H1 (cell line): Measurements from ENCODE around the gene FAM131C. TPM values are rescaled to one million over a fixed set of nuclear protein-coding genes. Genes with fewer than 3 reads are reported as not detected.

Source experiments
- CTCF ChIA-PET: fragments of 300-600 bp; sonication (Branson Sonifier 250); formaldehyde crosslinking; loops from one replicate; lab custom pipeline; 2021; ENCODE audit not compliant: partially characterized antibody; lab: Charles Lee
- POLR2A ChIA-PET: fragments of 300-600 bp; sonication (Branson Sonifier 250); formaldehyde crosslinking; loops from one replicate; lab custom pipeline; 2021; ENCODE audit warnings: inconsistent platforms; ENCODE audit not compliant: partially characterized antibody; lab: Charles Lee
- DNase-seq, 2 experiments: peaks; one replicate each; pipeline versions ENCODE4 v3.0.0 to v3.0.0-alpha.2; 2010 to 2022; ENCODE audit warnings: low spot score in 2 of 2, low read depth in 1 of 2, mixed read lengths in 1 of 2
- FAIRE-seq: peaks from 2 replicates; lab custom pipeline; 2011; peaks lifted over from hg19 to GRCh38; lab: Jason Lieb, UNC
- H2AFZ ChIP-seq: 2 replicates; pipeline ENCODE4 v1.8.1; 2012; ENCODE audit warnings: low read length, inconsistent platforms
- H2AK5ac ChIP-seq: 2 replicates; pipeline ENCODE4 v1.6.1; 2013; ENCODE audit warnings: low read depth, low read length
- H2BK120ac ChIP-seq: replicated peaks from 2 replicates; pipeline ENCODE3; 2013; ENCODE audit warnings: low read depth, low read length, inconsistent platforms
- H2BK12ac ChIP-seq: 2 replicates; pipeline ENCODE4 v1.6.1; 2013; ENCODE audit warnings: low read depth, low read length
- H2BK15ac ChIP-seq: 2 replicates; pipeline ENCODE4 v1.6.1; 2013; ENCODE audit warnings: low read length
- H2BK20ac ChIP-seq: 2 replicates; pipeline ENCODE4 v1.6.1; 2013; ENCODE audit warnings: low read length
- H2BK5ac ChIP-seq: 2 replicates; pipeline ENCODE4 v1.6.1; 2013; ENCODE audit warnings: low read depth, low read length
- H3K14ac ChIP-seq: 2 replicates; pipeline ENCODE4 v1.6.1; 2013; ENCODE audit warnings: inconsistent platforms; ENCODE audit not compliant: insufficient read length
- H3K18ac ChIP-seq: 2 replicates; pipeline ENCODE4 v1.6.1; 2013; ENCODE audit warnings: low read length; ENCODE audit errors: extremely low read depth
- H3K23ac ChIP-seq: 2 replicates; pipeline ENCODE4 v1.6.1; 2013; ENCODE audit warnings: inconsistent platforms; ENCODE audit not compliant: insufficient read length
- H3K23me2 ChIP-seq: 2 replicates; pipeline ENCODE4 v1.6.1; 2013; ENCODE audit warnings: low read depth, low read length
- H3K27ac ChIP-seq: 2 replicates; pipeline ENCODE4 v1.6.1; 2011; ENCODE audit warnings: low read depth, low read length, inconsistent platforms
- H3K27me3 ChIP-seq, 4 experiments: replicated peaks in 1 of 4; 1 replicate in 1 of 4; 2 replicates in 3 of 4; pipeline versions ENCODE4 v1.6.1 to v1.8.1; 2011 to 2013; ENCODE audit warnings: low read length in 3 of 4, mild to moderate bottlenecking in 3 of 4, inconsistent platforms in 2 of 4, mixed read lengths in 2 of 4, moderate library complexity in 1 of 4; ENCODE audit not compliant: control insufficient read depth in 3 of 4, insufficient read depth in 3 of 4; ENCODE audit errors: extremely low read depth in 1 of 4
- H3K36me3 ChIP-seq, 4 experiments: 2 replicates each; pipeline versions ENCODE4 v1.6.1 to v1.8.1; 2011 to 2013; ENCODE audit warnings: mild to moderate bottlenecking in 4 of 4, low read length in 3 of 4, moderate library complexity in 2 of 4, control low read depth in 1 of 4, inconsistent platforms in 1 of 4; ENCODE audit not compliant: insufficient read depth in 4 of 4, control insufficient read depth in 2 of 4
- H3K4ac ChIP-seq: replicated peaks from 2 replicates; pipeline ENCODE3; 2013; ENCODE audit warnings: low read length, low read depth, mixed read lengths, inconsistent platforms; ENCODE audit not compliant: insufficient read length
- H3K4me1 ChIP-seq, 4 experiments: replicated peaks in 1 of 4; 1 replicate in 1 of 4; 2 replicates in 3 of 4; pipeline versions ENCODE4 v1.6.1 to v1.8.1; 2011 to 2013; ENCODE audit warnings: low read length in 3 of 4, inconsistent platforms in 2 of 4, mixed read lengths in 1 of 4; ENCODE audit not compliant: insufficient read depth in 4 of 4, control insufficient read depth in 3 of 4
- H3K4me2 ChIP-seq, 2 experiments: 2 replicates each; pipeline versions ENCODE4 v1.6.1 to v1.8.1; 2011 to 2013; ENCODE audit warnings: low read depth in 2 of 2, low read length in 2 of 2, control low read depth in 1 of 2, inconsistent platforms in 1 of 2, mild to moderate bottlenecking in 1 of 2; ENCODE audit not compliant: insufficient read depth in 1 of 2
- H3K4me3 ChIP-seq, 4 experiments: fragments of 200-600, 300-600 bp in 1 of 4; sonication (generic), shearing (Covaris generic), sonication (Bioruptor Twin) in 1 of 4; 2 replicates each; pipeline versions ENCODE4 v1.5.1 to v1.8.1; 2011 to 2016; ENCODE audit warnings: low read length in 4 of 4, low read depth in 3 of 4, control low read depth in 2 of 4, inconsistent platforms in 2 of 4, mild to moderate bottlenecking in 2 of 4, mixed read lengths in 1 of 4, moderate library complexity in 1 of 4; ENCODE audit not compliant: insufficient read depth in 2 of 4; ENCODE audit errors: extremely low read depth in 1 of 4
- H3K56ac ChIP-seq: replicated peaks from 2 replicates; pipeline ENCODE3; 2013; ENCODE audit warnings: low read depth, mild to moderate bottlenecking, mixed read lengths, low read length, inconsistent platforms; ENCODE audit not compliant: insufficient read length
- H3K79me1 ChIP-seq: 2 replicates; pipeline ENCODE4 v1.6.1; 2013; ENCODE audit warnings: low read depth, low read length, control low read depth
- H3K79me2 ChIP-seq, 2 experiments: 2 replicates each; pipeline versions ENCODE4 v1.6.1 to v1.8.1; 2012 to 2013; ENCODE audit warnings: low read length in 2 of 2, mild to moderate bottlenecking in 2 of 2, inconsistent platforms in 1 of 2; ENCODE audit not compliant: insufficient read depth in 2 of 2, control insufficient read depth in 1 of 2
- H3K9ac ChIP-seq, 4 experiments: replicated peaks in 1 of 4; 1 replicate in 1 of 4; 2 replicates in 3 of 4; pipeline versions ENCODE4 v1.6.1 to v1.8.1; 2011 to 2013; ENCODE audit warnings: low read depth in 3 of 4, low read length in 3 of 4, control low read depth in 2 of 4, mild to moderate bottlenecking in 2 of 4, moderate library complexity in 2 of 4, inconsistent platforms in 1 of 4; ENCODE audit errors: extremely low read depth in 1 of 4
- H3K9me3 ChIP-seq, 2 experiments: 2 replicates each; pipeline versions ENCODE4 v1.6.1 to v1.8.1; 2012 to 2013; ENCODE audit warnings: mild to moderate bottlenecking in 2 of 2, moderate library complexity in 2 of 2, control low read depth in 1 of 2, inconsistent platforms in 1 of 2, low read depth in 1 of 2, low read length in 1 of 2, mixed read lengths in 1 of 2; ENCODE audit not compliant: insufficient read depth in 2 of 2
- H4K20me1 ChIP-seq, 2 experiments: replicated peaks in 1 of 2; 2 replicates each; pipeline versions ENCODE3 to v1.8.1; 2011 to 2013; ENCODE audit warnings: inconsistent platforms in 2 of 2, low read length in 2 of 2, mild to moderate bottlenecking in 1 of 2; ENCODE audit not compliant: insufficient read depth in 2 of 2, control insufficient read depth in 1 of 2
- H4K5ac ChIP-seq: 2 replicates; pipeline ENCODE4 v1.6.1; 2013; ENCODE audit warnings: low read length, low read depth, mixed read lengths, inconsistent platforms; ENCODE audit not compliant: insufficient read length
- H4K8ac ChIP-seq: 2 replicates; pipeline ENCODE4 v1.8.0; 2013; ENCODE audit warnings: mild to moderate bottlenecking, moderate library complexity, low read length, inconsistent platforms; ENCODE audit not compliant: insufficient read depth; ENCODE audit errors: extremely low read depth
- H4K91ac ChIP-seq: replicated peaks from 2 replicates; pipeline ENCODE3; 2013; ENCODE audit warnings: low read length, mixed read lengths, inconsistent platforms; ENCODE audit not compliant: insufficient read length
- BACH1 ChIP-seq: IDR thresholded peaks from 2 replicates; pipeline ENCODE4 v1.6.1; 2012; ENCODE audit warnings: low read length, improper control_type of control experiment
- JUN ChIP-seq: IDR thresholded peaks from 2 replicates; pipeline ENCODE4 v1.6.1; 2011; ENCODE audit warnings: low read depth, mild to moderate bottlenecking, improper control_type of control experiment, low read length
- WGBS, 2 experiments: shearing (Covaris generic) in 1 of 2; methylation state at CpG; one replicate each; pipeline versions ENCODE4 v1.1.6 to v1.1.7; 2013 to 2015; ENCODE audit warnings: low lambda C conversion rate in 2 of 2, mixed read lengths in 2 of 2, inconsistent platforms in 1 of 2, low coverage in 1 of 2, missing lambda C conversion rate in 1 of 2; ENCODE audit not compliant: insufficient replicate concordance in 2 of 2, insufficient coverage in 1 of 2, insufficient read length in 1 of 2; ENCODE audit errors: extremely low coverage in 1 of 2, missing lambda C conversion rate in 1 of 2; 5-methylcytosine and 5-hydroxymethylcytosine counted together
- polyA plus RNA-seq, 7 experiments: library from polyadenylated mRNA; depleted of rRNA in 3 of 7; stranded (reverse) in 5 of 7; unstranded in 2 of 7; fragments of >200 nt in 5 of 7; fragments of 200-250 nt in 2 of 7; gene quantifications; 1 replicate in 5 of 7; 2 replicates in 1 of 7; 4 replicates in 1 of 7; pipeline versions ENCODE4 v1.2.1 to v1.2.3, GENCODE V29; 2011 to 2013; ENCODE audit warnings: missing spikeins in 2 of 7, mixed read lengths in 2 of 7
- total RNA-seq: library from RNA; stranded (reverse); fragmentation: NEBNext Ultra II Directional; extraction: Animal tissue kit (Norgen Biotek cat#: 25700); gene quantifications from 2 replicates; pipeline ENCODE4 v1.2.1, GENCODE V29; 2021

Gene FAM131C
- total and polyA plus RNA-seq, 2 of the 8 experiments (the other 6 are each of a cell fraction or from before 2014, with no cell fraction given): 0.73 to 0.78 TPM

DNA sequence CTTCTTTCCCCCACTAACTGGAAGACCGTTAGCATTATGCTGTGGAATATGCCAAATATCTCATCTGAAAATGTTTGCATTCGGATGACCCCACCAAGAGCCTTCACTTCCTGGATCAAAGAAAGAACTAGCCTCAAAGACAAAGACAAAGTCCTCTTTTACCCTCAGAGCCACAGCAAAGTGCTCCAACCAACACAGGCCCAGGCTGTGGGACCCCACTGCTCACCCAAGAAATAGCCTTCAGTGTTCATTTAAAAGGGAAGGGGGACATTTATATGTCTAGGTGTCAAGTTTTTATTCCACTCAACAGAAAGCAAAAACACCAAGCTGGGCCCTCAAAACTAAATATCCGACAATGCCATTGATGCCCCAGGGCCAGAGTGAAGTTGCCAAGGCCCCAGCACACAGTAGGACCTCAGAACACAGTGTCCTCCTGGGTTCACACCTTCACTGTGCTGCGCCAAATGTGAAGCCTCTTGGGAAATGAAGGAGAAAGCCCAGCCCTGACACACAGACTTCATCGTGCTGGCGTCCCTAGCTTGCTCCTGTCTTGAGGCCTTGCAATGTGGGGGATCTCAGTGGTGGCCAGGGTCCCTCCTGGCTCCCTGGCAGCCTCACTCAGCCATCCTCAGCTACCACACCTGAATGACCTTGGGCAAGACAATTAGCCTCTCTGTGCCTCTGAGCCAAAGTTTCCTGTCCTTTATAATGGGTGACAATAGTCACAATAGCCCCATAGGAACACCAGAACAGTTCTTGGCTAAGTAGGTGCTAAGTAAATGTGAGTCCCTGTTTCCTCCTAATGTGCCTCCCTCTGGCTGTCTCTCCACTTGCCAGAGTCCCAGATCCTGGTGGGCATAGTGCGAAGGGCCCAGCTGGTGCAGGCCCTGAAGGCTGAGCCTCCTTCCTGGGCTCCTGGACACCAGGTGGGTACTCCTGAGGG is 18.6 kb downstream of the FAM131C start:
- Histone ChIP-seq H3K14ac (no peak overlapping the region), H2BK20ac (no peak overlapping the region), H3K18ac (no peak overlapping the region), H2BK5ac (no peak overlapping the region), H3K23ac (no peak overlapping the region), H2BK15ac (no peak overlapping the region), H3K9ac (no peak overlapping the region), H4K20me1 (no peaks in the 10 kb centered on the region), H4K5ac (no peak overlapping the region), H3K4me3 (no peak overlapping the region), H3K36me3 (no peaks in the 10 kb centered on the region), H3K4me1 (peaks cover 0 to 12% (median 8%) of the 10 kb centered on the region in 4 experiments; a peak in 6 of 7 replicates), H4K8ac (no peak overlapping the region), H2BK12ac (no peak overlapping the region), H3K23me2 (no peaks in the 10 kb centered on the region), H3K4ac (no peak overlapping the region), H3K27me3 (no peaks in the 10 kb centered on the region), H4K91ac (no peak overlapping the region), H3K27ac (no peak overlapping the region), H2AFZ (no peak overlapping the region), H2BK120ac (no peak overlapping the region), H2AK5ac (no peak overlapping the region), H3K79me2 (no peaks in the 10 kb centered on the region), H3K79me1 (no peaks in the 10 kb centered on the region), H3K4me2 (no peak overlapping the region), H3K56ac (no peak overlapping the region), H3K9me3 (no peaks in the 10 kb centered on the region)
- DNase-seq: no peak
- ChIA-PET POLR2A (interaction anchor here (2.3 kb wide), 1 partner anchor 60 kb away, joined by 5 read pairs; no protein-coding TSS in a partner anchor), CTCF (interaction anchor here (0.8 to 5.5 kb wide), 28 partner anchors 8 to 263 kb away, joined by 3 to 34 read pairs (median 5); partner anchors contain the start of genes ARHGEF19, CLCNKB, HSPB7 and SRARP)
- 79% methylated on average over 7 of the region's 7 CpGs; no CpG with 5 or more reads in 1 of the 2 experiments for WGBS, 2 experiments
- FAIRE-seq: no peak
- no peak for TF ChIP-seq JUN
- TF ChIP-seq BACH1: no peak
